Neural progenitor cell (in vitro differentiated cells): Measurements from ENCODE around the gene ARHGAP45. TPM values are rescaled to one million over a fixed set of nuclear protein-coding genes. Genes with fewer than 3 reads are reported as not detected.

Source experiments
- DNase-seq: peaks from one replicate; pipeline ENCODE4 v3.0.0-alpha.2; 2016; ENCODE audit warnings: low spot score
- H2AFZ ChIP-seq: fragments of 200-600 bp; sonication (generic); replicated peaks from 2 replicates; pipeline ENCODE4 v1.6.1; 2016; ENCODE audit warnings: antibody characterized with exemption
- H3F3A ChIP-seq: fragments of 200-600 bp; sonication (generic); 2 replicates; pipeline ENCODE4 v1.6.1; 2016; ENCODE audit warnings: antibody characterized with exemption, low read depth
- H3K27ac ChIP-seq: fragments of 200-600 bp; sonication (generic); 2 replicates; pipeline ENCODE4 v1.5.1; 2016; ENCODE audit warnings: mild to moderate bottlenecking
- H3K27me3 ChIP-seq: fragments of 200-600 bp; sonication (generic); 2 replicates; pipeline ENCODE4 v1.6.1; 2016; ENCODE audit warnings: mild to moderate bottlenecking, moderate library complexity
- H3K36me3 ChIP-seq: fragments of 200-600 bp; sonication (generic); 2 replicates; pipeline ENCODE4 v1.5.1; 2016
- H3K4me1 ChIP-seq: fragments of 200-600 bp; sonication (generic); 2 replicates; pipeline ENCODE4 v1.6.1; 2016; ENCODE audit warnings: mixed run types
- H3K4me2 ChIP-seq: fragments of 200-600 bp; sonication (generic); 2 replicates; pipeline ENCODE4 v1.6.1; 2016
- H3K4me3 ChIP-seq: fragments of 200-600 bp; sonication (generic); 2 replicates; pipeline ENCODE4 v1.5.1; 2016
- H3K79me2 ChIP-seq: fragments of 200-600 bp; sonication (generic); 2 replicates; pipeline ENCODE4 v1.6.1; 2016; ENCODE audit warnings: low read depth
- H3K9ac ChIP-seq: fragments of 200-600 bp; sonication (generic); 2 replicates; pipeline ENCODE4 v1.6.1; 2016
- H3K9me3 ChIP-seq: fragments of 200-600 bp; sonication (generic); 2 replicates; pipeline ENCODE4 v1.5.1; 2016; ENCODE audit warnings: low read depth
- H4K20me1 ChIP-seq: fragments of 200-600 bp; sonication (generic); 2 replicates; pipeline ENCODE4 v1.6.1; 2016; ENCODE audit warnings: low read depth
- H3K27ac Mint-ChIP-seq: 3 replicates; pipeline ENCODE4 v1.8.0; 2021; ENCODE audit warnings: mixed read lengths
- H3K27me3 Mint-ChIP-seq: 2 replicates; pipeline ENCODE4 v1.8.0; 2022; ENCODE audit warnings: low read depth, mild to moderate bottlenecking, inconsistent platforms, moderate library complexity, mixed read lengths; ENCODE audit not compliant: insufficient read depth
- H3K36me3 Mint-ChIP-seq: 3 replicates; pipeline ENCODE4 v1.8.0; 2021; ENCODE audit warnings: mixed read lengths
- H3K4me1 Mint-ChIP-seq: 3 replicates; pipeline ENCODE4 v1.8.0; 2021; ENCODE audit warnings: mixed read lengths
- H3K4me3 Mint-ChIP-seq: 3 replicates; pipeline ENCODE4 v1.8.0; 2021; ENCODE audit warnings: mild to moderate bottlenecking, moderate library complexity, mixed read lengths
- H3K9me3 Mint-ChIP-seq: 3 replicates; pipeline ENCODE4 v1.8.0; 2020; ENCODE audit warnings: mixed read lengths
- EZH2 ChIP-seq: fragments of 200-600 bp; sonication (generic); IDR thresholded peaks from 2 replicates; pipeline ENCODE4 v1.6.1; 2017; ENCODE audit warnings: antibody characterized with exemption, mild to moderate bottlenecking, moderate library complexity
- EZH2phosphoT487 ChIP-seq: fragments of 200-600 bp; sonication (generic); IDR thresholded peaks from 2 replicates; pipeline ENCODE4 v1.6.1; 2017; ENCODE audit warnings: antibody characterized with exemption
- total RNA-seq: library from RNA; depleted of rRNA; stranded (reverse); fragments of >200 nt; gene quantifications from 2 replicates; pipeline ENCODE4 v1.2.3, GENCODE V29; 2015; ENCODE audit warnings: low replicate concordance
- TF ChIP-seq, protein P1 (sequence below): fragments of 200-600 bp; sonication (generic); IDR thresholded peaks from 2 replicates; pipeline ENCODE4 v1.5.1; 2017; ENCODE audit warnings: antibody characterized with exemption, mild to moderate bottlenecking

The ARHGAP45 gene
- total RNA-seq, 1 donor from 2014 or later: 9.6 TPM

DNA sequence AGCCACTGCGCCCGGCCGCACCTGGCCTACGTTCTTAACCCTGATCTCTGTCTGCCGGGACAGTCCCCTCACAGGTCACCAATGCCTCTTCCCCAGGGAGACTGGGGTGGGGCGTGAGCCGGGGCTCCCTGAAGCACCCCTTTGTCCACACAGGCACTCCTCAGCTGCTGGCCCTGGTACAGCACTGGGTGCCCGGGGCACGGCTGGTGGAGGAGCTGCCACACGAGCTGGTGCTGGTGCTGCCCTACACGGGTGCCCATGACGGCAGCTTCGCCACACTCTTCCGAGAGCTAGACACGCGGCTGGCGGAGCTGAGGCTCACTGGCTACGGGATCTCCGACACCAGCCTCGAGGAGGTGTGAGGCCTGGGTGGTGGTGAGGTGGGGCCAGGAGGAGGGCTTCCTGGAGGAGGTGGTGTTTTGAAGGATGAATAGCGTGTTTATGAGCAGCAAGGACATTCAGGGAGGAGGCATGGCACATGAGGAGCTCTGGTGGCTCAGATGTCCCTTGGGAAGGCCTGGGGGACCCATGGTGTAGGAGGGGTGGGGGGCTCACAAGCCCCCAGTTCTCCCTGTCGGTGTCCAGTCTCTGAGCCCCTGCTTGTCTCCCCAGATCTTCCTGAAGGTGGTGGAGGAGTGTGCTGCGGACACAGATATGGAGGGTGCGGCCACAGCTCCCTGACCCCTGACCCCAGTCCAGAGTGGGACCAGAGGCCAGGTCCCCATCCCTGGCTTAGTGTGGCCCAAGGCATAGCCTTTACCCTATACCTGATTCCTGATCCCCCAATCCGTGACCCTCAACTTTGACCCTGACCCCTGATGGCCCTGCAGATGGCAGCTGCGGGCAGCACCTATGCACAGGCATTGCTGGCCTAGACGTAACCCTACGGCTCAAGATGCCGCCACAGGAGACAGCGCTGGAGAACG is 13.5 kb upstream of the ARHGAP45 start:
- peaks cover 8% of the 10 kb centered on the region for H3F3A ChIP-seq

DNA sequence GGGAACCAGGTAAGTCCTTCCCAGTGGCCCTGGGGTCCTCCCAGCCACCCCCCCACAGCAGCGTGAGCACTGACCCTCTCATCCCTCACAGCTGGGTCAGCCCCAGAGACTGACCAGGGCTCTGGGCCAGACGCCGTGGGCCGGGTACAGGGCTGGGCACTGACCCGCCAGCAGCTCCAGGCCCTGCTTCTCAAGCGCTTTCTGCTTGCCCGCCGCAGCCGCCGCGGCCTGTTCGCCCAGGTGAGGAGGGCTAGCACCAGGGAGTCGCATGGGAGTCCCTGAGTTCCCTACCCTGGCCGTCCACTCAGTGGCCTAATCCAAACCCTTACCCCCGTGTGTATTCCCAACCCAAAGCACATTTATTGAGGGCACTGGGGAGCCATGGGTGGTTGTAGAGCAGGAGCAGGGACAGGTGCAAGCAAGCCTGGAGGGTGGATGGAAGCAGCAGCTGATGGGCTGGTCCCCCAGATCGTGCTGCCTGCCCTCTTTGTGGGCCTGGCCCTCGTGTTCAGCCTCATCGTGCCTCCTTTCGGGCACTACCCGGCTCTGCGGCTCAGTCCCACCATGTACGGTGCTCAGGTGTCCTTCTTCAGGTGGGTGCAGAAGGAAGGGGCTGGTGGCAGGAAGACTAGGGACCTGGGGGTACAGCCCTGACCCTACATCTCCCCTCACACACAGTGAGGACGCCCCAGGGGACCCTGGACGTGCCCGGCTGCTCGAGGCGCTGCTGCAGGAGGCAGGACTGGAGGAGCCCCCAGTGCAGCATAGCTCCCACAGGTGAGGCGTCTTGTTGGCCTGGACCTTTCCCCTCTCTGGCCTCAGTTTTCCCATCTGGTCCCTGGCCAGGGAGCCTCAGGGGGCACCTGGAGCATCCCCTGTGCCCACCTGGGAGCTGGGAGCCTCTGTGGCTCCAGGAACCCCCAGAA is 12.6 kb upstream of the ARHGAP45 start:
- Histone ChIP-seq H3K4me3 (no peak overlapping the region), H3K27me3 (no peaks in the 10 kb centered on the region), H3K79me2 (no peaks in the 10 kb centered on the region), H3K9me3 (peaks cover 7% of the 10 kb centered on the region), H2AFZ (no peak overlapping the region), H3K36me3 (no peaks in the 10 kb centered on the region), H4K20me1 (no peaks in the 10 kb centered on the region), H3K4me2 (no peak overlapping the region), H3F3A (peaks cover 8% of the 10 kb centered on the region), H3K4me1 (no peaks in the 10 kb centered on the region), H3K9ac (no peak overlapping the region), H3K27ac (no peak overlapping the region)
- H3K36me3 Mint-ChIP-seq: peaks cover 2% of the 10 kb centered on the region
- H3K4me3 Mint-ChIP-seq: no peak overlapping the region
- peaks cover 10% of the 10 kb centered on the region for H3K4me1 Mint-ChIP-seq
- H3K27me3 Mint-ChIP-seq: peaks cover 12% of the 10 kb centered on the region
- no peak overlapping the region for H3K27ac Mint-ChIP-seq
- DNase-seq: no peak
- no peak for TF ChIP-seq EZH2phosphoT487
- TF ChIP-seq, protein P1, sequence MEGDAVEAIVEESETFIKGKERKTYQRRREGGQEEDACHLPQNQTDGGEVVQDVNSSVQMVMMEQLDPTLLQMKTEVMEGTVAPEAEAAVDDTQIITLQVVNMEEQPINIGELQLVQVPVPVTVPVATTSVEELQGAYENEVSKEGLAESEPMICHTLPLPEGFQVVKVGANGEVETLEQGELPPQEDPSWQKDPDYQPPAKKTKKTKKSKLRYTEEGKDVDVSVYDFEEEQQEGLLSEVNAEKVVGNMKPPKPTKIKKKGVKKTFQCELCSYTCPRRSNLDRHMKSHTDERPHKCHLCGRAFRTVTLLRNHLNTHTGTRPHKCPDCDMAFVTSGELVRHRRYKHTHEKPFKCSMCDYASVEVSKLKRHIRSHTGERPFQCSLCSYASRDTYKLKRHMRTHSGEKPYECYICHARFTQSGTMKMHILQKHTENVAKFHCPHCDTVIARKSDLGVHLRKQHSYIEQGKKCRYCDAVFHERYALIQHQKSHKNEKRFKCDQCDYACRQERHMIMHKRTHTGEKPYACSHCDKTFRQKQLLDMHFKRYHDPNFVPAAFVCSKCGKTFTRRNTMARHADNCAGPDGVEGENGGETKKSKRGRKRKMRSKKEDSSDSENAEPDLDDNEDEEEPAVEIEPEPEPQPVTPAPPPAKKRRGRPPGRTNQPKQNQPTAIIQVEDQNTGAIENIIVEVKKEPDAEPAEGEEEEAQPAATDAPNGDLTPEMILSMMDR: no peak
- no peak for TF ChIP-seq EZH2
- no peaks in the 10 kb centered on the region for H3K9me3 Mint-ChIP-seq

More for the DNA sequence above, 13.5 kb upstream of the ARHGAP45 start:
- TF ChIP-seq, protein P1: no peak
- TF ChIP-seq EZH2: no peak
- TF ChIP-seq EZH2phosphoT487: no peak
- DNase-seq: no peak
- no peaks in the 10 kb centered on the region for H3K9me3 Mint-ChIP-seq
- Histone ChIP-seq H3K27me3 (no peaks in the 10 kb centered on the region), H3K36me3 (no peaks in the 10 kb centered on the region), H3K9ac (no peak overlapping the region), H4K20me1 (no peaks in the 10 kb centered on the region), H3K4me1 (no peaks in the 10 kb centered on the region), H3K9me3 (peaks cover 7% of the 10 kb centered on the region), H3K79me2 (no peaks in the 10 kb centered on the region), H3K27ac (no peak overlapping the region), H3K4me3 (no peak overlapping the region), H3K4me2 (no peak overlapping the region), H2AFZ (no peak overlapping the region)
- peaks cover 12% of the 10 kb centered on the region for H3K27me3 Mint-ChIP-seq
- peaks cover 2% of the 10 kb centered on the region for H3K36me3 Mint-ChIP-seq
- H3K27ac Mint-ChIP-seq: no peak overlapping the region
- peaks cover 10% of the 10 kb centered on the region for H3K4me1 Mint-ChIP-seq
- H3K4me3 Mint-ChIP-seq: no peak overlapping the region

DNA sequence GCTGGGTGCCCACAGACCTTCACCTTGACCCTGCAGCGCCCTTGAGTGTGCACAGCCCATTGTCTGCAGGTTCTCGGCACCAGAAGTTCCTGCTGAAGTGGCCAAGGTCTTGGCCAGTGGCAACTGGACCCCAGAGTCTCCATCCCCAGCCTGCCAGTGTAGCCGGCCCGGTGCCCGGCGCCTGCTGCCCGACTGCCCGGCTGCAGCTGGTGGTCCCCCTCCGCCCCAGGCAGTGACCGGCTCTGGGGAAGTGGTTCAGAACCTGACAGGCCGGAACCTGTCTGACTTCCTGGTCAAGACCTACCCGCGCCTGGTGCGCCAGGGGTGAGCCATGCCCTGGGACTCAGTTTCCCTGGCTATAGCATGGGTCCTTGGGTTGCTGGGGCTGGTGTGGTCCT is 11.9 kb upstream of the ARHGAP45 start:
- Mint-ChIP-seq H3K36me3 (peaks cover 2% of the 10 kb centered on the region), H3K4me1 (peaks cover 10% of the 10 kb centered on the region), H3K4me3 (no peak overlapping the region), H3K9me3 (no peaks in the 10 kb centered on the region), H3K27ac (no peak overlapping the region), H3K27me3 (peaks cover 12% of the 10 kb centered on the region)
- H3K4me3 ChIP-seq: no peak overlapping the region
- no peak for DNase-seq
- H3K9ac ChIP-seq: no peak overlapping the region
- H3K27ac ChIP-seq: no peak overlapping the region
- peaks cover 8% of the 10 kb centered on the region for H3F3A ChIP-seq
- no peaks in the 10 kb centered on the region for H3K27me3 ChIP-seq
- H3K4me2 ChIP-seq: no peak overlapping the region
- H4K20me1 ChIP-seq: no peaks in the 10 kb centered on the region
- no peaks in the 10 kb centered on the region for H3K36me3 ChIP-seq
- H2AFZ ChIP-seq: no peak overlapping the region
- peaks cover 7% of the 10 kb centered on the region for H3K9me3 ChIP-seq
- H3K4me1 ChIP-seq: no peaks in the 10 kb centered on the region
- TF ChIP-seq EZH2phosphoT487 (no peak), EZH2 (no peak)
- TF ChIP-seq, protein P1: no peak
- no peaks in the 10 kb centered on the region for H3K79me2 ChIP-seq
